Hepatocyte (in vitro differentiated cells): ENCODE results near the gene ANKS6. TPM values are rescaled to one million over a fixed set of nuclear protein-coding genes. Genes with fewer than 3 reads are reported as not detected.

ENCODE experiments used
- DNase-seq: peaks from one replicate; pipeline ENCODE4 v3.0.0-alpha.2; 2016; ENCODE audit warnings: low spot score
- H2AFZ ChIP-seq: fragments of 200-600 bp; sonication (generic); 2 replicates; pipeline ENCODE4 v1.6.0; 2016; ENCODE audit warnings: antibody characterized with exemption, mild to moderate bottlenecking
- H3K27ac ChIP-seq: fragments of 200-600 bp; sonication (generic); 2 replicates; pipeline ENCODE4 v1.5.1; 2016; ENCODE audit warnings: mild to moderate bottlenecking
- H3K27me3 ChIP-seq: fragments of 200-600 bp; sonication (generic); 2 replicates; pipeline ENCODE4 v1.6.1; 2016
- H3K36me3 ChIP-seq: fragments of 200-600 bp; sonication (generic); replicated peaks from 2 replicates; pipeline ENCODE4 v1.5.1; 2016; ENCODE audit warnings: low read depth; ENCODE audit not compliant: insufficient read depth
- H3K4me1 ChIP-seq: fragments of 200-600 bp; sonication (generic); 2 replicates; pipeline ENCODE4 v1.5.1; 2016; ENCODE audit warnings: mild to moderate bottlenecking, moderate library complexity; ENCODE audit not compliant: insufficient read depth
- H3K4me2 ChIP-seq: fragments of 200-600 bp; sonication (generic); 2 replicates; pipeline ENCODE4 v1.6.0; 2016
- H3K4me3 ChIP-seq: fragments of 200-600 bp; sonication (generic); 2 replicates; pipeline ENCODE4 v1.5.1; 2016; ENCODE audit warnings: mild to moderate bottlenecking
- H3K79me2 ChIP-seq: fragments of 200-600 bp; sonication (generic); 2 replicates; pipeline ENCODE4 v1.6.0; 2017; ENCODE audit warnings: mild to moderate bottlenecking
- H3K9me2 ChIP-seq: fragments of 200-600 bp; sonication (generic); replicated peaks from 2 replicates; pipeline ENCODE4 v1.6.0; 2017; ENCODE audit warnings: mild to moderate bottlenecking; ENCODE audit not compliant: insufficient read depth
- H3K9me3 ChIP-seq: fragments of 200-600 bp; sonication (generic); 2 replicates; pipeline ENCODE4 v1.5.1; 2016; ENCODE audit warnings: low read depth, mild to moderate bottlenecking
- H4K20me1 ChIP-seq: fragments of 200-600 bp; sonication (generic); 2 replicates; pipeline ENCODE4 v1.6.0; 2016; ENCODE audit warnings: mild to moderate bottlenecking; ENCODE audit not compliant: insufficient read depth, poor library complexity, severe bottlenecking
- EZH2 ChIP-seq: fragments of 200-600 bp; sonication (generic); IDR thresholded peaks from 2 replicates; pipeline ENCODE4 v1.6.1; 2016; ENCODE audit warnings: antibody characterized with exemption, mild to moderate bottlenecking, borderline replicate concordance
- EZH2phosphoT487 ChIP-seq: fragments of 200-600 bp; sonication (generic); IDR thresholded peaks from one replicate; pipeline ENCODE4 v1.6.1; 2018; ENCODE audit warnings: antibody characterized with exemption, mild to moderate bottlenecking, low read depth, moderate library complexity; ENCODE audit not compliant: unreplicated experiment, severe bottlenecking
- WGBS: methylation state at CpG from one replicate; pipeline ENCODE4 v1.1.6; 2016; ENCODE audit warnings: low lambda C conversion rate; ENCODE audit errors: missing lambda C conversion rate; 5-methylcytosine and 5-hydroxymethylcytosine counted together
- polyA plus RNA-seq: library from polyadenylated mRNA; unstranded; fragments of >200 nt; fragmentation: Nextera tagmentation; extraction: Ambion mirVana; gene quantifications from 2 replicates; pipeline ENCODE4 v1.2.1, GENCODE V29; 2016
- total RNA-seq: library from RNA; depleted of rRNA; stranded (reverse); fragments of >200 nt; gene quantifications from 2 replicates; pipeline ENCODE4 v1.2.3, GENCODE V29; 2014
- TF ChIP-seq, protein P1 (sequence below): fragments of 200-600 bp; sonication (generic); IDR thresholded peaks from 2 replicates; pipeline ENCODE4 v1.5.1; 2016; ENCODE audit warnings: antibody characterized with exemption, mild to moderate bottlenecking; ENCODE audit not compliant: poor library complexity

Gene ANKS6
- total and polyA plus RNA-seq, 2 experiments from 2014 or later: 21.3 to 22.9 TPM

DNA sequence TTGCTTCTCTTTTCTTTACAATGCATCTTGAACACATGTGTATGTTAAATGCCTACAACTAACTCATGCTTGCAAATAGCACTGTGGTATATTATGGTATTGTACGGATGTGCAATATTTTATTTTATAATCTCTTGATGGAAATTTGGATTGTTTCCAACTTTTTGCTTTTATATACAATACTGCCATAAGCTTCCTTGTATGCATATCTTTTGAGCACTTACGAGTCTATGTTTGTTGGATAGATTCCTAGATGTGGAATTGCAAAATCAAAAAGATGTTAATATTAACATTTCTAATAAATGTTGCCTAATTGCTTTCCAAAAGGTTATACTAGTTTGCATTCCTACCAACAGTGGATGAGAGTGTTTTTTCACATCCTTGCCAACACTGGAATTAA lies 7.7 kb upstream of the ANKS6 start:
- H3K9me3 ChIP-seq: no peaks in the 10 kb centered on the region
- H4K20me1 ChIP-seq: no peaks in the 10 kb centered on the region
- H3K4me1 ChIP-seq: peaks cover 25% of the 10 kb centered on the region
- H3K4me3 ChIP-seq: no peak overlapping the region
- H2AFZ ChIP-seq: no peak overlapping the region
- H3K27me3 ChIP-seq: no peaks in the 10 kb centered on the region
- no peak overlapping the region for H3K27ac ChIP-seq
- WGBS: 29% methylated on average over 2 of the region's 2 CpGs
- no peak overlapping the region for H3K4me2 ChIP-seq
- no peaks in the 10 kb centered on the region for H3K79me2 ChIP-seq
- no peaks in the 10 kb centered on the region for H3K9me2 ChIP-seq
- no peaks in the 10 kb centered on the region for H3K36me3 ChIP-seq
- DNase-seq: no peak
- TF ChIP-seq EZH2phosphoT487: no peak
- no peak for TF ChIP-seq EZH2
- TF ChIP-seq, protein P1, sequence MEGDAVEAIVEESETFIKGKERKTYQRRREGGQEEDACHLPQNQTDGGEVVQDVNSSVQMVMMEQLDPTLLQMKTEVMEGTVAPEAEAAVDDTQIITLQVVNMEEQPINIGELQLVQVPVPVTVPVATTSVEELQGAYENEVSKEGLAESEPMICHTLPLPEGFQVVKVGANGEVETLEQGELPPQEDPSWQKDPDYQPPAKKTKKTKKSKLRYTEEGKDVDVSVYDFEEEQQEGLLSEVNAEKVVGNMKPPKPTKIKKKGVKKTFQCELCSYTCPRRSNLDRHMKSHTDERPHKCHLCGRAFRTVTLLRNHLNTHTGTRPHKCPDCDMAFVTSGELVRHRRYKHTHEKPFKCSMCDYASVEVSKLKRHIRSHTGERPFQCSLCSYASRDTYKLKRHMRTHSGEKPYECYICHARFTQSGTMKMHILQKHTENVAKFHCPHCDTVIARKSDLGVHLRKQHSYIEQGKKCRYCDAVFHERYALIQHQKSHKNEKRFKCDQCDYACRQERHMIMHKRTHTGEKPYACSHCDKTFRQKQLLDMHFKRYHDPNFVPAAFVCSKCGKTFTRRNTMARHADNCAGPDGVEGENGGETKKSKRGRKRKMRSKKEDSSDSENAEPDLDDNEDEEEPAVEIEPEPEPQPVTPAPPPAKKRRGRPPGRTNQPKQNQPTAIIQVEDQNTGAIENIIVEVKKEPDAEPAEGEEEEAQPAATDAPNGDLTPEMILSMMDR: no peak

DNA sequence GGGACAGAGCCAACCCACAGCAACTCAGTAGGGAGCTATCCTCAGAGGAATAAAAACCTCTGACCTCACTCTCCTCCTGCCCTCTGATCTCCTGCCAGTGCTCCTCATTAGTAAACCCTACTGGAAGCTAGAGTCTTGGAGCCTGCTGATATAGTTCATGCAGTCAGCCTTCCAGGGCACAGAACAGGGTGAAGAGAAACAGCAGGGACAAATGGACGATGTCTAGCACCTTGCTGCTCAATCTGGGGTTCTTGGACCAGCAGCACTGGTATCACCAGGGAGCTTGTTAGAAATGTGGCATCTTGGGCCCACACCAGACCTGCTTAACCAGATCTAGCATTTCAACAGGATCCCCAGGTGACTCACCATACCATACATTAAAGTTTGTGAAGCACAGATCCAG lies 5.6 kb upstream of the ANKS6 start:
- WGBS: 100% methylated on average over 1 of the region's 1 CpG
- no peak for DNase-seq
- Histone ChIP-seq H4K20me1 (no peaks in the 10 kb centered on the region), H3K9me3 (peaks cover 5% of the 10 kb centered on the region), H3K27me3 (no peaks in the 10 kb centered on the region), H3K9me2 (no peaks in the 10 kb centered on the region), H3K27ac (no peak overlapping the region), H3K4me2 (no peak overlapping the region), H3K79me2 (no peaks in the 10 kb centered on the region), H3K36me3 (no peaks in the 10 kb centered on the region), H3K4me1 (peaks cover 10% of the 10 kb centered on the region), H2AFZ (no peak overlapping the region), H3K4me3 (no peak overlapping the region)
- TF ChIP-seq EZH2: no peak
- TF ChIP-seq EZH2phosphoT487: no peak
- TF ChIP-seq, protein P1: no peak

DNA sequence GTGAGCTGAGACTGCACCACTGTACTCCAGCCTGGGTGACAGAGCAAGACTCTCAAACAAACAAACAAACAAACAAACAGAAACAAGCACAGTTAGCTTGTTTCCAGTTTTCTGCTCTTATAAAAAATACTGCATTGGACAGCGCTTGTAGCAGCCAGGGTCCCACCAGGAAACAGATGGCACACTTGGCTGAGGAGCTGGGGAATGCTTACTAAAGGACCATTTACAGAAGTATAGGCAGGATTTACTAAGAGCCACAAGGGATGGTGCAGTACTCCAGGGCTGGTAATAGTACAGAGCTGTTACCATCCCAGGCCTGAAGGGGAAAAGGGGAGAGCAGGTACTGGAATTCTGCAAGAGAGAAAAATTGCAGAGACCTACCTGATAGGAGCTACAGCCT lies 5.2 kb upstream of the ANKS6 start:
- DNase-seq: no peak
- Histone ChIP-seq H3K9me3 (peaks cover 5% of the 10 kb centered on the region), H3K4me1 (peaks cover 6% of the 10 kb centered on the region), H3K27ac (no peak overlapping the region), H3K27me3 (no peaks in the 10 kb centered on the region), H3K79me2 (no peaks in the 10 kb centered on the region), H4K20me1 (no peaks in the 10 kb centered on the region), H2AFZ (no peak overlapping the region), H3K4me3 (no peak overlapping the region), H3K9me2 (no peaks in the 10 kb centered on the region), H3K36me3 (no peaks in the 10 kb centered on the region), H3K4me2 (no peak overlapping the region)
- WGBS: 100% methylated on average over 1 of the region's 1 CpG
- TF ChIP-seq, protein P1: no peak
- TF ChIP-seq EZH2: no peak
- TF ChIP-seq EZH2phosphoT487: no peak

DNA sequence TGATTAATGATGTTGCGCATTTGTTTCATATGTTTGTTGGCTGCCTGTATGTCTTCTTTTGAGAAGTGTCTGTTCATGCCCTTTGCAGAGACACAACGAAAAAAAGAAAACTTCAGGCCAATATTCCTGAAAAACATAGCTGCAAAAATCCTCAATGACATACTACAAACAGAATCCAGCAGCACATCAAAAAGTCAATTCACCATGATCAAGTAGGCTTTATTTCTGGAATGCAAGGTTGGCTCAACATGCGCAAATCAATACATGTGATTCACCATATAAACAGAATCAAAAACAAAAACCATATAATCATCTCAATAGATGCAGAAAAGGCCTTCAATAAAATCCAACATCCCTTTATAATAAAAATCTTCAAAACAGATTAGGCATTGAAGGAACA lies 1.9 kb upstream of the ANKS6 start:
- H2AFZ ChIP-seq: no peak overlapping the region
- H3K4me2 ChIP-seq: no peak overlapping the region
- H3K9me2 ChIP-seq: no peaks in the 10 kb centered on the region
- WGBS: 96% methylated on average over 3 of the region's 3 CpGs
- DNase-seq: no peak
- no peak for TF ChIP-seq EZH2
- no peak for TF ChIP-seq EZH2phosphoT487
- TF ChIP-seq, protein P1: no peak
- peaks cover 6% of the 10 kb centered on the region for H3K4me1 ChIP-seq
- no peak overlapping the region for H3K27ac ChIP-seq
- no peaks in the 10 kb centered on the region for H4K20me1 ChIP-seq
- H3K79me2 ChIP-seq: peaks cover 22% of the 10 kb centered on the region
- H3K36me3 ChIP-seq: no peaks in the 10 kb centered on the region
- peaks cover 5% of the 10 kb centered on the region for H3K9me3 ChIP-seq
- no peak overlapping the region for H3K4me3 ChIP-seq
- H3K27me3 ChIP-seq: no peaks in the 10 kb centered on the region
